Endothelial cell of umbilical vein (primary cell): Measurements from ENCODE around the gene GAS7. TPM values are rescaled to one million over a fixed set of nuclear protein-coding genes. Genes with fewer than 3 reads are reported as not detected.

Experiments used
- BruUV-seq: library from RNA; stranded (reverse); fragments of 400-500 nt; replicated peaks from 2 replicates; lab custom pipeline; 2021; lab: Mats Ljungman, UMichigan
- CTCF ChIA-PET: fragments of 300-600, 350-600 bp; sonication (Branson Sonifier 250); formaldehyde crosslinking; loops from one replicate; lab custom pipeline; 2021; ENCODE audit warnings: antibody characterized with exemption, inconsistent platforms; lab: Charles Lee
- POLR2A ChIA-PET: fragments of 300-600, 350-600 bp; sonication (Branson Sonifier 250); formaldehyde crosslinking; loops from one replicate; lab custom pipeline; 2021; ENCODE audit warnings: antibody characterized with exemption, inconsistent platforms; lab: Charles Lee
- DNase-seq: peaks from one replicate; pipeline ENCODE4 v3.0.0-alpha.2; 2011; ENCODE audit warnings: low read depth, low spot score
- FAIRE-seq: peaks from 2 replicates; lab custom pipeline; 2011; peaks lifted over from hg19 to GRCh38; lab: Jason Lieb, UNC
- H2AFZ ChIP-seq: 2 replicates; pipeline ENCODE4 v1.6.0; 2012; ENCODE audit warnings: low read depth, low read length, control low read depth, inconsistent platforms
- H3K27ac ChIP-seq: 2 replicates; pipeline ENCODE4 v1.5.1; 2011; ENCODE audit warnings: low read depth, mild to moderate bottlenecking, control low read depth, low read length, moderate library complexity; ENCODE audit not compliant: insufficient read depth
- H3K27me3 ChIP-seq, 2 experiments: 2 replicates each; pipeline versions ENCODE4 v1.6.0 to v1.6.1; 2011; ENCODE audit warnings: low read length in 2 of 2, mixed read lengths in 1 of 2; ENCODE audit not compliant: control insufficient read depth in 2 of 2, insufficient read depth in 2 of 2
- H3K36me3 ChIP-seq, 2 experiments: 2 replicates in 1 of 2; 3 replicates in 1 of 2; pipeline ENCODE4 v1.5.1; 2011; ENCODE audit warnings: low read length in 2 of 2, mild to moderate bottlenecking in 1 of 2, moderate library complexity in 1 of 2; ENCODE audit not compliant: control insufficient read depth in 2 of 2, insufficient read depth in 2 of 2; ENCODE audit errors: extremely low read depth in 1 of 2
- H3K4me1 ChIP-seq: 3 replicates; pipeline ENCODE4 v1.5.1; 2011; ENCODE audit warnings: mild to moderate bottlenecking, low read length; ENCODE audit not compliant: control insufficient read depth, insufficient read depth; ENCODE audit errors: extremely low read depth
- H3K4me2 ChIP-seq: 2 replicates; pipeline ENCODE4 v1.6.1; 2011; ENCODE audit warnings: low read length, control low read depth, mixed read lengths; ENCODE audit not compliant: insufficient read depth
- H3K4me3 ChIP-seq, 3 experiments: fragments of 200-600 bp in 1 of 3; sonication (generic), shearing (Covaris generic) in 1 of 3; replicated peaks in 1 of 3; 2 replicates each; pipeline ENCODE4 v1.5.1; 2011 to 2016; ENCODE audit warnings: control low read depth in 3 of 3, low read length in 3 of 3, mild to moderate bottlenecking in 2 of 3, inconsistent platforms in 1 of 3, low read depth in 1 of 3, moderate library complexity in 1 of 3; ENCODE audit not compliant: insufficient read depth in 1 of 3
- H3K79me2 ChIP-seq: 2 replicates; pipeline ENCODE4 v1.6.0; 2012; ENCODE audit warnings: low read length, inconsistent platforms; ENCODE audit not compliant: control insufficient read depth, insufficient read depth
- H3K9ac ChIP-seq: replicated peaks from 2 replicates; pipeline ENCODE3; 2011; ENCODE audit warnings: low read length, control low read depth; ENCODE audit not compliant: insufficient read depth; ENCODE audit errors: extremely low read depth
- H3K9me1 ChIP-seq: replicated peaks from 3 replicates; pipeline ENCODE4 v1.6.0; 2011; ENCODE audit warnings: mild to moderate bottlenecking, low read length; ENCODE audit not compliant: control insufficient read depth, insufficient read depth; ENCODE audit errors: extremely low read depth
- H3K9me3 ChIP-seq: replicated peaks from 2 replicates; pipeline ENCODE4 v1.5.1; 2012; ENCODE audit warnings: low read length, inconsistent platforms; ENCODE audit not compliant: control insufficient read depth, insufficient read depth
- H4K20me1 ChIP-seq: replicated peaks from 2 replicates; pipeline ENCODE3; 2011; ENCODE audit warnings: mild to moderate bottlenecking, low read length; ENCODE audit not compliant: control insufficient read depth, insufficient read depth; ENCODE audit errors: extremely low read depth
- EZH2 ChIP-seq: IDR thresholded peaks from 2 replicates; pipeline ENCODE4 v1.6.1; 2012; ENCODE audit warnings: borderline replicate concordance, low read depth, mild to moderate bottlenecking, moderate library complexity, low read length, inconsistent platforms; ENCODE audit not compliant: severe bottlenecking
- GATA2 ChIP-seq: IDR thresholded peaks from 2 replicates; pipeline ENCODE4 v1.7.0; 2011; ENCODE audit warnings: low read depth, mild to moderate bottlenecking, moderate library complexity, mixed read lengths, low read length; ENCODE audit not compliant: insufficient read length, insufficient read depth
- MYC ChIP-seq: IDR thresholded peaks from one replicate; pipeline ENCODE4 v1.6.1; 2011; ENCODE audit warnings: mild to moderate bottlenecking, low read depth, low read length
- POLR2A ChIP-seq: IDR thresholded peaks from 2 replicates; pipeline ENCODE4 v1.6.1; 2012; ENCODE audit warnings: low read depth, mild to moderate bottlenecking, control low read depth, low read length
- POLR2AphosphoS5 ChIP-seq: IDR thresholded peaks from 2 replicates; pipeline ENCODE4 v1.6.1; 2012; ENCODE audit warnings: low read depth, mild to moderate bottlenecking, control low read depth, low read length, moderate library complexity; ENCODE audit not compliant: insufficient read depth
- dilution Hi-C: fragments of 300-500 bp; cut with MboI; formaldehyde crosslinking; loops from one replicate; pipeline ENCODE4 v1.15.0; 2019; ENCODE audit warnings: low sequenced_read_pairs; ENCODE audit not compliant: extremely low pct_ligation_motif_present
- intact Hi-C: fragments of 100-400 bp; cut with micrococcal nuclease; formaldehyde crosslinking; loops from one replicate; pipeline ENCODE4 v1.10.0; 2022
- polyA plus RNA-seq, 4 experiments: library from polyadenylated mRNA; depleted of rRNA in 3 of 4; stranded (reverse) in 3 of 4; unstranded in 1 of 4; fragments of >200 nt; gene quantifications; 2 replicates each; pipeline versions ENCODE4 v1.2.1 to v1.2.3, GENCODE V29; 2011 to 2012; ENCODE audit warnings: missing spikeins in 1 of 4
- total RNA-seq: library from RNA; stranded (reverse); gene quantifications from 2 replicates; pipeline ENCODE4 v1.2.3, GENCODE V29; 2021
- TF ChIP-seq, protein P1 (sequence below): IDR thresholded peaks from 2 replicates; pipeline ENCODE4 v1.6.1; 2011; ENCODE audit not compliant: insufficient read depth, insufficient read length
- TF ChIP-seq, protein P2 (sequence below), 2 donors: IDR thresholded peaks; 1 replicate in 1 of 2; 2 replicates in 1 of 2; pipeline ENCODE4 v1.5.1; 2011; ENCODE audit warnings: low read length in 2 of 2, mild to moderate bottlenecking in 2 of 2, moderate library complexity in 2 of 2, control low read depth in 1 of 2, inconsistent platforms in 1 of 2, low read depth in 1 of 2; ENCODE audit not compliant: insufficient read depth in 1 of 2; ENCODE audit errors: extremely low read depth in 1 of 2

Gene GAS7
- total and polyA plus RNA-seq, 2 donors (not counting 3 experiments of a cell fraction or from before 2014, with no cell fraction given) = not detected

DNA sequence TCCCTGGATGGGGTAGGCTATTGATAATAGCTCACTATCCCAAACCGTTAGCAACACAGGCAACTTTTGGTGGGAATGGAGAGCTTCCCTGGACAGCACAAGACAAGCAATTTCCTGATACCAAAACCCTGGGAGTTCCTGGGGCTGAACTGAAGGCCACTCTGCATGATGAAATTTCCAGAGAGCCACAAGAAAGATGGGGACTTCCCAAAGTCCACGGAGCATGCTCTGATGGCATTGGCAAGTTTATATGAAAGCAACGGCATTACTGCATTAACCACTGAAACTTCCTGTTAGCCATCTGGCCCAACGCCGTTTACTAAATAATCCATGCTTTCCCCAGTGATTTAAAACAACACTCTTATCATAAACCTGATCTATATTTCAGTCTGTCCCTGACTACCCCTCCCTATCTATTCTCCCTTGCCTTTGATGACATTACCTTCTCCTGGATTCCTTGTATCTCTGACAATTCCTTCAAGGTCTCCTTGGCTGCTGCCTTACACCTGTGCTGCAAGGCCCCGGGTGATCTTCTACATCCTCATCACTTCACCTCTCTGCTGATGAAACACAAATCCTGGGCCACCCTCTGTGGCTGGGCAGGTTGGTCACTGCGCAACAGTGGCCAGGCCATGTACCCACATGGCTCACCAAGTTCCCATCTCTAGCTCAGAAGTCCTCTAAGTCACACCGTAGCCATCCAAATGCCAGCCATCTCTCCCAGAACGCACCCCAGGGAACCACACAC, 184.9 kb downstream of the GAS7 start:
- H3K9ac ChIP-seq = no peak overlapping the region
- no peak overlapping the region for H3K4me2 ChIP-seq
- no peaks in the 10 kb centered on the region for H3K79me2 ChIP-seq
- intact Hi-C loops (no loop called here), dilution Hi-C loops (no loop called here)
- no TSS peak for BruUV-seq
- TF ChIP-seq MYC (no peak), POLR2AphosphoS5 (no peak), POLR2A (no peak), EZH2 (no peak), GATA2 (no peak)
- TF ChIP-seq, protein P1, sequence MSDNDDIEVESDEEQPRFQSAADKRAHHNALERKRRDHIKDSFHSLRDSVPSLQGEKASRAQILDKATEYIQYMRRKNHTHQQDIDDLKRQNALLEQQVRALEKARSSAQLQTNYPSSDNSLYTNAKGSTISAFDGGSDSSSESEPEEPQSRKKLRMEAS = no peak
- TF ChIP-seq, protein P2, sequence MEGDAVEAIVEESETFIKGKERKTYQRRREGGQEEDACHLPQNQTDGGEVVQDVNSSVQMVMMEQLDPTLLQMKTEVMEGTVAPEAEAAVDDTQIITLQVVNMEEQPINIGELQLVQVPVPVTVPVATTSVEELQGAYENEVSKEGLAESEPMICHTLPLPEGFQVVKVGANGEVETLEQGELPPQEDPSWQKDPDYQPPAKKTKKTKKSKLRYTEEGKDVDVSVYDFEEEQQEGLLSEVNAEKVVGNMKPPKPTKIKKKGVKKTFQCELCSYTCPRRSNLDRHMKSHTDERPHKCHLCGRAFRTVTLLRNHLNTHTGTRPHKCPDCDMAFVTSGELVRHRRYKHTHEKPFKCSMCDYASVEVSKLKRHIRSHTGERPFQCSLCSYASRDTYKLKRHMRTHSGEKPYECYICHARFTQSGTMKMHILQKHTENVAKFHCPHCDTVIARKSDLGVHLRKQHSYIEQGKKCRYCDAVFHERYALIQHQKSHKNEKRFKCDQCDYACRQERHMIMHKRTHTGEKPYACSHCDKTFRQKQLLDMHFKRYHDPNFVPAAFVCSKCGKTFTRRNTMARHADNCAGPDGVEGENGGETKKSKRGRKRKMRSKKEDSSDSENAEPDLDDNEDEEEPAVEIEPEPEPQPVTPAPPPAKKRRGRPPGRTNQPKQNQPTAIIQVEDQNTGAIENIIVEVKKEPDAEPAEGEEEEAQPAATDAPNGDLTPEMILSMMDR (IDR thresholded peaks at IDR 0.05; ENCODE audit: extremely low read depth in 1 of 2, insufficient read depth in 1 of 2, low read depth in 1 of 2, low read length in 2 of 2) = no peak
- DNase-seq (no peak), FAIRE-seq (no peak)
- peaks cover 9% of the 10 kb centered on the region for H3K9me3 ChIP-seq
- H3K9me1 ChIP-seq = no peaks in the 10 kb centered on the region
- ChIA-PET POLR2A (no interaction called here), CTCF (no interaction called here)
- H3K36me3 ChIP-seq = no peaks in the 10 kb centered on the region
- H3K4me3 ChIP-seq = no peak overlapping the region
- no peak overlapping the region for H2AFZ ChIP-seq
- no peak overlapping the region for H3K27ac ChIP-seq
- no peaks in the 10 kb centered on the region for H4K20me1 ChIP-seq
- H3K27me3 ChIP-seq = no peaks in the 10 kb centered on the region
- no peaks in the 10 kb centered on the region for H3K4me1 ChIP-seq
